BJ (cell line): ENCODE data around the gene ZNF444. TPM values are rescaled to one million over a fixed set of nuclear protein-coding genes. Genes with fewer than 3 reads are reported as not detected.

Experiments
- CTCF ChIA-PET: fragments of 350-600 bp; formaldehyde crosslinking; extraction: SDS; loops from one replicate; lab custom pipeline; 2021; ENCODE audit warnings: antibody characterized with exemption, inconsistent platforms; lab: Yijun Ruan, JAX
- POLR2A ChIA-PET: fragments of 300-600 bp; sonication (Branson Sonifier 250); formaldehyde crosslinking; extraction: SDS; loops from one replicate; lab custom pipeline; 2021; ENCODE audit warnings: antibody characterized with exemption; lab: Charles Lee
- DNase-seq: peaks from one replicate; pipeline ENCODE4 v3.0.0-alpha.2; 2011; ENCODE audit warnings: low read depth
- H3K27me3 ChIP-seq: 2 replicates; pipeline ENCODE4 v1.6.0; 2011; ENCODE audit warnings: low read length; ENCODE audit not compliant: control insufficient read depth, insufficient read depth
- H3K36me3 ChIP-seq: 2 replicates; pipeline ENCODE4 v1.5.1; 2011; ENCODE audit warnings: low read length; ENCODE audit not compliant: control insufficient read depth, insufficient read depth
- H3K4me3 ChIP-seq: 2 replicates; pipeline ENCODE4 v1.5.1; 2011; ENCODE audit warnings: low read depth, mild to moderate bottlenecking, control low read depth, low read length
- CTCF ChIP-seq: IDR thresholded peaks from 2 replicates; pipeline ENCODE4 v1.5.1; 2011; ENCODE audit warnings: low read depth, mild to moderate bottlenecking, control low read depth, inconsistent platforms, low read length, moderate library complexity; ENCODE audit not compliant: insufficient read depth
- polyA plus RNA-seq: library from polyadenylated mRNA; depleted of rRNA; stranded (reverse); fragments of >200 nt; gene quantifications from 2 replicates; pipeline ENCODE4 v1.2.3, GENCODE V29; 2011

ZNF444 gene
- polyA plus RNA-seq, 1 experiment: 11.5 TPM

- Histone ChIP-seq H3K27me3 (no peaks in the 10 kb centered on the region), H3K36me3 (peaks cover 4% of the 10 kb centered on the region; the same call in 1 of the 2 replicates), H3K4me3 (peak overlapping the region; percentile 86)
- POLR2A ChIA-PET: no interaction called here
- DNase-seq: no peak
- TF ChIP-seq CTCF: no peak
- CTCF ChIA-PET: interaction anchor here (0.6 to 1.9 kb wide), 2 partner anchors 39 to 52 kb away, joined by 3 to 5 read pairs; no protein-coding TSS in a partner anchor
These were observed 21.5 kb upstream of the ZNF444 start for GRCh38 chr19:56119582-56119978.

DNA sequence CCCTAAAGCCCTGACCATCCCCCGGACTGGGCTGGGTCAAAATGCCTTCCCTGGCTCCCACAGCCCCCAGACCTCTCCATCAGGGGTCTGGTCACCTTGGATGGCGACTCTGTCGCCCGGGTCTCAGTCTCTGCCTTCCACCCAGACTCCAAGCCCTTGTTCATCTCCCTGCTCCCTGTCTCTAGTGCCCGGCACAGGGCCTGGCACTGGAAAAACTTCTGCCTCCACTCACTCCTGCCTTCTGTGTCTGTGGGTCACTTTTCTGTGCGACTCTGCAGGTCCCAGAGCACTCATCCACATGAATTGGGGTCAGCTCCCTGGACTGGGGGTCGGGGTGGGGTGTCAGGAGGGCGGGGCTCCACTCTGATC is 21.1 kb upstream of the ZNF444 start:
- Histone ChIP-seq H3K36me3 (peaks cover 4% of the 10 kb centered on the region; the same call in 1 of the 2 replicates), H3K4me3 (peak overlapping the region; percentile 86), H3K27me3 (no peaks in the 10 kb centered on the region)
- TF ChIP-seq CTCF: no peak
- CTCF ChIA-PET: interaction anchor here (0.6 to 1.9 kb wide), 2 partner anchors 39 to 52 kb away, joined by 3 to 5 read pairs; no protein-coding TSS in a partner anchor
- no peak for DNase-seq
- POLR2A ChIA-PET: no interaction called here

GRCh38 chr19:56120371-56121179 is 20.5 kb upstream of the ZNF444 start:
- ChIA-PET POLR2A (interaction anchor here (1.0 kb wide), 1 partner anchor 20 kb away, joined by 6 read pairs; the partner anchor contains the start of gene ZNF444), CTCF (interaction anchor here (0.6 to 1.9 kb wide), 2 partner anchors 40 to 51 kb away, joined by 3 to 5 read pairs; no protein-coding TSS in a partner anchor)
- Histone ChIP-seq H3K27me3 (no peaks in the 10 kb centered on the region), H3K4me3 (peak overlapping the region; percentile 86), H3K36me3 (peaks cover 4% of the 10 kb centered on the region; the same call in 1 of the 2 replicates)
- DNase-seq: no peak
- peak; percentile 22; the same call in 1 of the 2 replicates for TF ChIP-seq CTCF

DNA sequence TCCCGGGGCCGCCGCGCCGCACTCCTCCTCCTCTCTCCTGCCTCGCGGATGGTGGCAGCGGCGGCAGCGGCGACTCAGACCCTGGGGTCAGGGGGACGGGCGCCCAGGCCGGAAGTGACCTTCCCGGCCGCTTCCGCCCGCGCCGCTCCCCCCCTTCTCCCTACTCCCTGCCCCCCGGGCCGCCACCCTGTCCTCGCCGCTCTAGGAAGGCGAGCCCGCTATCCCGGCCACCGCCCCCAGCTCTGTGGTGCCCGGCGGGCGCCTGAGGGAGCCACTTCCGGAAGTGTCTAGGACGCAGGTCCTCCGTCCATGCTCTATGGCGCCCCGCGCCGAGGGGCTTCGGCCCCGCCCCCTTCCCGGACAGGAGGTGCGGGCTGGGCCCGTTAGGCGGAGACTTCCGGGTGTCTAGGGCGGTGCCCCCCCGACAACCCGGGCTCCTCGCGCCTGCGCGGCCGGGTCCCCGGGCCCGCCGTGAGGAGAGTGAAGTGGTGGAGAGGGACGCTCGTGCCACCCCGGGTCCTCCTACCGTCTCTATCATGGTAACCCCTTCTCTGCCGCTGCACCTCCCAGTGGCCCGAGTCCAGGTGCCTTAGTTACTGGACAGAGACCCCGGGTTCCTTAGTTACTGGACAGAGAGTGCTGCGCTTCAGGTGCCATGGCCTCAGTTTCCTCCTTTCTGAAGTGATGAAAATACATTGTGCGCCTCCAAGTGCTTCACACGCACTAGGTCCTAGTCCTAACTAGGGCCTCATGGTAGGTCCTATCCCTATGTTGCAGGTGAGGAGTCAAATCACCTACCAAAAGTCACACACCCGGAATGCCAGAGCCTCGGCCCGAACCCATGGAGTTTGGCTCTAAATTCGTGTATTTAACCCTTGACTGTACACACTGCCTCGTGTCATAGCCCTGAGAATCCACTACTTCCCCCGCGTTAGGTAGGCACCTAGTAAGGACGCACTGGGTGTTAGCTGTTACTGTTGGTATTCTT is 19.6 kb upstream of the ZNF444 start, which contains the start of gene ZNF787:
ZNF787 (minus strand) TSS at position 116 of the 988 bp plus-strand sequence. CDS start 18,078 bp downstream, outside the sequence.
- DNase-seq: peak; percentile 75
- ChIA-PET POLR2A (interaction anchor here (1.0 kb wide), 1 partner anchor 19 kb away, joined by 6 read pairs; the partner anchor contains the start of gene ZNF444), CTCF (interaction anchor here (1.9 kb wide), 1 partner anchor 40 kb away, joined by 5 read pairs; no protein-coding TSS in a partner anchor)
- TF ChIP-seq CTCF: no peak
- H3K4me3 ChIP-seq: peak within 1 kb of the TSS; percentile 86
- H3K27me3 ChIP-seq: no peaks in the 10 kb centered on the region
- peaks cover 4% of the 10 kb centered on the region; the same call in 1 of the 2 replicates for H3K36me3 ChIP-seq
